Measurements from ENCODE around the gene LIFR.

The LIFR gene

DNA sequence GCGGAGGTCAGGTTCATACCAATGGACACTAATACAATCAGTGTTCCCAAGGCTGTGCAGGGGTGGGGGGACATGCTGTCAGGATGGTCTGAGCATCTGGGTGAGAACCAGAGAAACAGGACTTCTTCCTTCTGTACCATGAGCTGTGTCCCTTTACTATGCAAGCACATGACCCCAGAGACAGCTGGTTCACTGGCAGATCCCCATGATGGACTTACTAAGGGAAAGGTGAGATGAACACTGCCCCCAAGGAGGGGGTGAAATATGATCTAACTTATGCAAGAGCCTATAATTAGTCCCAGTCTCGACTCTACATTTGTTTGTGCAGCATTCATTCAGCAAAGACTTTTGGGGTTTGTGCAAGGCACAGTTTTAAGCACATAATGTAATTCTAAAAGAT, 91.4 kb downstream of the LIFR start:
- DNase-seq (ENCODE audit: low spot score) = no peak

DNA sequence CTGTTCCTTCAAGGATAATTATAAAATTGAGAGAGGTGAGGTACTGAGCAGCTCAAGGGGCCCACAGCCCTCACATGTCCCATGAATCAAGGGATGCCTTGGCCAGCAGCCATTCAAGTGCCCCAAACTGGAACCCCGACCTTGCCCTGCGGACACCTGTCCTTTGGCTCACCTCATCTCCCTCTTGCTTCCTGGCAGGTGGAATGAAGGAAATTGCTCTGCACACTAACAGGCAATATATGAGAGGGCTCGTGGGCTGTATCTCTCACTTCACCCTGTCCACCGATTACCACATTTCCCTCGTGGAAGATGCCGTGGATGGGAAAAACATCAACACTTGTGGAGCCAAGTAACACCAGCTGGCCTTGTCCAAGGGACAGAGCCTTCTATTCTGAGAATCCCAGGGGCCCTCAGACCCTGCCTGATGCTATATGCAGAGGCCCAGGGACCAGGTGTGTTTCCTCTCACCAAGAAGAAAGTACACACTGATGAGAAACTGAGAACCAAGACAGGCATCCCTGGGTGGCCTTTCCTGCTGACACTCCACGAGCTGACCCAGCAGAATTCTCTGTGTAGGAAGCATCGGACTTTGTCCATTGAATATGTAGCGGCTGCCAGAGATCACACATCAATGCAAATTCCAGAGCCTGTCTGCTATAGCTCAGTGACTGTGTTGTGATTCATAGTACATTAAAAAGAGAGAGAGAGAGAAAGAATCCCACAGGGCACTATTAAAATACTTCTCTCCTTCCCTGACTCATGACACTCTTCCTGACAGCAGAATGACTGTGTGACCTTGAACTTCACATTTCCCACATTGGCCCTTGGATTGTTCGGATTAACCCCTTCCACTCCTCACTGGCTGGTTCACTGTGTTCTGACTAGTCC, 92.6 kb downstream of the LIFR start:
- no peak for DNase-seq (ENCODE audit: low spot score)

DNA sequence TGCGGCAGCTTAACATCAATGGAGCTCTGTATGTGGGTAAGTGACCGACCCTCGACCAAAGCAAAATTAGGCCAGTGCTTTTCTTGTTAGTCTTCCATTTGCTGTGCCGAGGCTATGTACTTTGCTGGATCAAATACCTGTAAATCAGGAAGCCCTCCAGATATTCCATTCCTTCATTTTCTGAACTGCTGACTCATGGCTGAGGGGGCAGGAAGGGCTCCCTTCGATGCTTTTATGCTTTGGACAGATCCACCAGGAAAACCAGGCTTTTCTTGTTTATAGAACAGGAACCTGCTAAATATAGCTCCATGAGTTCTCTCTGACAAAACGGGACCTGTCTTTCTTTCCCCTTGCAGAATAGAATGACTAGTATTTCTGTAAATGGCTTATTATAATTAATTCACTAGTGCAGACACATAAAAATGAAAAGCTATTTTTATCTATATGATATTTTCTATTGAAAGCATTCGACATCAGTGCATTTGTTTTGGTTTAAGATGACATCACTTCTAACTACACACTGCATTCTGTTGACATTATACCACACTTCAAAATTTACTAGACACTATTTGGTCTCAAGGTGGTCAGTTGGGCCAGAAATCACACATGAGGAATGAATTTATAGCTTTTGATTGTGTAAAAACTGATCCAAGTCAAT, 93.3 kb downstream of the LIFR start:
- DNase-seq (ENCODE audit: low spot score) = no peak

DNA sequence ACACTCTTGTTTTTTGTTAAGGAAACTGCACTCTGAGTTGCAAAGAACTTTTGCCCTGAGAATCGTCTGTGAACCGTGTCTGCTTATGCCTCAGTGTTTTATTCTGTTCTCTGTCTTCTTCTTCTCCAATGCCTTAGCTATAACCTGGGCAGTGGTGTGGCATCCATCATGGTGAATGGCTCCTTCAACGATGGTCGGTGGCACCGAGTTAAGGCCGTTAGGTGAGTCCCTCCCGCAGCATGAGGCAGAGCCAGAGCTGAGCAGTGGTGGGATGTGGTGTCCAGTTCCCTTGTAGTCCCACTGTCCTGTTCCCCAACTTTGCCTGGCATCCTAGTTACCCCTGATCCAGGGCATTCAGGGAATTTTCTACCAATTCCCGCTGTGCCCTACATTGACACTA, 98.3 kb downstream of the LIFR start:
- no peak for DNase-seq (ENCODE audit: low spot score)

DNA sequence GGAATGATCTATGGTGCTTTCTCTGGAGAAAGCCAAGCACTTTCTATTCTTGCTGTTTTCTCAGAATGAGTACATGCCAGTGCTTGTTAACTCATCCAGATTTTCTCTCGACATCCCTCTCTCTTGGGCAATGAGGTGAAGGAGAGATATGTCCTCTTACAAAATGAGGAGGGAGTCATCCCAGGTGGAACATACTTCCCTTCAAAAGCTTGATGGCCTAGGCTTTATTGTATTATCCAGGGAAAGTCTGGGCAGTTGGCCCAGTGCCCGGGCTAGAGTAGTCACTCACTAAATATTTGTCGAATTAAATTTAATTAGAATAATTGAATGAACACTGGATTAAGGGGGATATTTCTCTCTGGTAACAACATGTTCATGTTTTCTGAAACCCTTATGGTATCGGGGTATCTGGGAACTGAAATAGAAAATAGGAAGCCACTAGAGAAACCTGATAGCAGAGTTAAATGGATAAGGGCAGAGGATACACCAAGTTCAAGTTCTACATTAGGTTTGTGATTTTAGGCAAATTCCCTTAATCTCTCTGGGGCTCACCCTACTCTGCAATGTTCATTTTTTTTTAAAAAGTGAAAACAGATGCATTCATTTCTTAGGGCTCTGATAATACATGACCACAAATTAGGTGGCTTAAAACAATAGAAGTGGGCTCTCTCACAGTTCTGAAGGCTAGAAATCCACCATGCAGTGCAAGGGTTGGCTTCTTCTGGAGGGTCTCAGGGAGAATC, 99.6 kb downstream of the LIFR start:
- DNase-seq (ENCODE audit: low spot score) = no peak

DNA sequence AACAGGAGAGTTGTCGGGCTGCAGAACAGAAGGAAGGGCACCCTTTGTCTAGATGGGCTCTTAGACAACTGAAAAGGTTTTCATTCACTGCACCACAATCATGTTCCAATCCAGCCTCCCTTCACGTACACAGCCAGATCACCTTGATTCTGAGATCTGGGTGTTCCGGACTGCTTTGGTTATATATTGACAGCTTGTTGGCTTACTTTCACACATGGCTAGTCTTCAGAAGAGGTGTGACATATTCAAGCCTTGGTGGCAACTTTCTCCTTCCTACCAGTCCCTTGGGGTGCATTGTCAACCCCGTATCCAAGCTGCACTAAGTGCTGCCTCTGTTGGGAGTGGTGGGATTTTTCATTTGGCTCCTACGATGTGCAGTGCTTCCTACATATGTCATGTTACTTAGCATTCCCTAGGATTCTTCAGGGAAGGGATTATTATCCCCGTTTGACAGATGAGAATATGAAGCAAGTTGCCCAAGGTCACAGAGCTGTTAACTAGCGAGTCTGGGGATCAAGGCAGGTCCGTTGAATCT, 100.6 kb downstream of the LIFR start:
- no peak for DNase-seq (ENCODE audit: low spot score)

DNA sequence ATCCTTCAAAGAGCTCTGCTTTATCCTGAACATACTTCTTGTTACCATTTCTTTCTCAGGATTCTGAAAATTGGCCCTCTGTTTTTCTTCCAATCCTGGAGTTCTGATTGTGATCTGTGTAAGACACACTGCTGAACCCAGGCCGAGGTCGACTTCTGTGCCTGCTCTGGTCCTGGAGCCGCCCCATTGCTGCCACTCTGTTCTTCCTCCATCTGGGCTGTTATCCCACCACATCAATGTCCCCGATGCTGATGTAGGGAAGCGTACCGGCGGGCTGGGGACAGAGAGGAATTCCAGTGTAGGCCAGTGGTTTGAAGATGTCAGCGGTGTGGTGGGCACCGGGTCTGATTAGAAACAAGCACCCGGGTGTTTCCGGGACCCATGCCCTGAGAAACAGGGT, 102.5 kb downstream of the LIFR start:
- DNase-seq (ENCODE audit: low spot score) = no peak

DNA sequence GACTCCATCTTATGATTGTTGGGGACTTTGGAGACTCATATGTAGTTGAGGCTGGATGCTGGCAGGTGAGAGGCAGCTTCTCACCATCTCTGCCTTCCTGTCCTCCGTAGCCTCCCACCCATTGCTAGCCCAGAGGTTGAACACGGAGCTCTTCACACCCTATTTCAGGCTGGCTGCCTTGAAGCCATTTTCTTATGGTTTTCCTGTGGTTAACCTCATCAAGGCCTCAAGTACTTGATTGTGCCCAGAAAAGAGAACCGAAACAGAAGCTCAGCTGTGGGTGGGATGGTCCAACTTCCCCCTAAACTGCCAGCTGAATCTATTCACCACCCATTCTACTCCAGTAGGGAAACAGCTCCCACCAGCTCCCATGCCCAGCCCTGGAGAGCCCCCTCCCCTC, 102.9 kb downstream of the LIFR start:
- peak; percentile 74 for DNase-seq (ENCODE audit: low spot score)

DNA sequence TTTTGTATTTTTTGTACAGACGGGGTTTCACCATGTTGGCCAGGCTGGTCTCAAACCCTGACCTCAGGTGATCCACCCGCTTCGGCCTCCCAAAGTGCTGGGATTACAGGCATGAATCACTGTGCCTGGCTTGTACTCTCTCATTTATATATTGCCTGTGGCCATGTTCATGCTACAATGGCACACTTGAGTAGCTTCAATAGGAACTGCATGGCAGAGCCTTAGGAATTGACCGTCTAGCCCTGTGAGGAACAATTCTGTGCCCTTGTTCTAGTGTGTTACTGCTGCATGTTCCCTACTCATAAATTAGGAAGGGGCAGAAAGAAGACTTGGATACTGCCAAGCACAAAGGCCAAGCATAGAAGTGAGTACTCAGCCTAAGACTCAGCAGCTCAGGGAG, 104.2 kb downstream of the LIFR start:
- no peak for DNase-seq (ENCODE audit: low spot score)

DNA sequence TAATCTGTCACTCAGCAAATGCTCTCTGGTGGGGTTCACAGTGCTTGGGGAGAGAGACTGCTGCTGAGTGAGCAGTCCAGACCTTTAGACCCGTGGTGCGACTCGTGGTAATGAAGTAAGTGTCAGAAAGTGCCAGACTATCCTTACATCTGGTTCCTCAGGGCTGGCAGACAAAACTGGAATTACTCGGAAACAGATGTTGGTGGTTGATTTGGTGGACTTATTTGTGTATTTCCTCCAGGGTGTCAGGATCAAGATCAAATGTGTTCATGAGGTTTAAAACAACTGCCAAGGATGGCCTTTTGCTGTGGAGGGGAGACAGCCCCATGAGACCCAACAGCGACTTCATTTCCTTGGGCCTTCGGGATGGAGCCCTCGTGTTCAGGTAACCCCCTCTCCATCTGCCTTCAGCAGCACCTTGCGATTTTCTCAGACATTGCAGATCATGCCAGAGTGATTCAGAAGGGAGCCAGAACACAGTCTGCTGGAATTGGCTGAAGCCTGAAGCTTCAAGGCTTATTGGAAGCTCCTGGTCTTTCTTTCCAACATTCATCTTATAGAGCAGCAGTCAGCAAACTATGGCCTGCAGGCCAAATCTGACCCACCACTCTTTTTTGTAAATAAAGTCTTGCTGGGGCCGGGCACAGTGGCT, 105.2 kb downstream of the LIFR start:
- DNase-seq (ENCODE audit: low spot score) = no peak

DNA sequence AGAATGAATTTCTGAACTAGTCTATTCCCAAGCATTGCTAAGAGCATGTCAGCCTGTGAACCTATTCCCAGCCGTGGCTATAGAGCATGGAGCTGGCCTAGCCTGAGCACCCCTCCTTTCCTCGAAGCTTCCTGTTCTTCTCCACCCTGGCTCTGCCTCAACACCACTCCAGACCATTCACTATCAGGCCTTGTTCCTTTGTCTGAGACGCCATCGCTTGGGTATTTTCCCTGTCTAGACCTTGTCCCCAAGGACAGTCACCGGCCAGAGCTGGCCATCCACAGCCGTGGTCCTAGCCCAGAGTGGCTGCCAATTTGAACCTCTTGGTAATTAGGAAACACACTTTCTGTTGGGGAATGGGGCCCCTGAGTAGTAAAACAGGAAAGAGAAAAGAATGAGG, 105.8 kb downstream of the LIFR start:
- DNase-seq (ENCODE audit: low spot score) = no peak

DNA sequence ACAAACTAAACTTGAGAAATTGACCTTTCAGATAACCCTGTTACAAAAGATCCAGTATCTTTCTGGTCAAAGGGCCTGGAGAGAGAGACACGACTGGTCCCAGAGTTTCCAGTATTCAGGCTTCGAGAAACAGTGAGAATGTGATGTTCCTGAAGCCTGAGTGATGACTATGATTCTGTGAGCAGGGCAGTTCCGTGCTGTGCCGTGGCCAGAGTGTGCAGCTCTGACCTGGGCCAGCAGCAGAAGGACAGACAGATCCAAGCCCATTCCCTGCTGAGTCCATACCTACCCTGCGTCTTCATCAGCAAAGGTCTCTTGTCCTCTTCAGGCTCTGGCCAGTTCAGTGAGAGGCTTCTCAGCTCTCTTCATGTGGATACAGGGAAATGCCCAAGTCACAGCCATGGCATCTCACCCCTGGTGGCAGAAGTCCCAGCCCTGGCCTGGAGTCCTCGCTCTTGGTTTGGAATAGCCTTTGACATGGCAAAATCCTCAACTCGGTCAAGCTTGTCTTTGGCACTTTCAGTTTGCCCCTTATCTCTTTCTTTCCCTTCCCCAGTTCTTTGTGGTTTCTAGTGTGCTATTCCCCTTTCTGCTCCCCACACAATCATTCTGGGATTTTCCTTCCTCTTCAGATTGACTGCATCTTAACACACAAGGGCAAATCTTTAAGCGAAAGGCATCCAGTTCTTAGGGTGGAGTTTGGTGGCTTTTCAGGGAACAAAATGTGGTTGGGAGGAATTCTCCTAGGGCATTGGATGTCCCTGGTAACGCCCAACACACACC, 107.7 kb downstream of the LIFR start:
- no peak for DNase-seq (ENCODE audit: low spot score)

DNA sequence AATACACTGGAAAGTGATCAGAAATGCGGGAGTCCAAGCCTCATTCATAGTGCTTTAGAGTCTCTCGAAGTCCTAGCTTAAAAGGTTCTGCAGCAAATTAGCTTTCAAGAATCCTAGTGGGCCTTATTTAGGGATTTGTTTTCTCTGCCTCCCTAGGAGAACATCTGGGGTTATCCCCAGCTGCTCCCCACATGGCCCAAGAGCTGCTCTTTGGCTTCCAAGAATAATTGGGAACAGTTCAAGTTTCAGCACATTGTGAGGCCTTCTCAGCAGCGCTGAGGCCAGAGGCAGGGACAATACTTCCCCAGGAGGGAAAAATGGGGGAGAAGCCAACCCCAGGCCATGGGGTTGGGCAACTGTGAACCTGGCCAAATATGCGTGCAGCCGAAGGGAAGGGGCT, 108.7 kb downstream of the LIFR start:
- no peak for DNase-seq (ENCODE audit: low spot score)

DNA sequence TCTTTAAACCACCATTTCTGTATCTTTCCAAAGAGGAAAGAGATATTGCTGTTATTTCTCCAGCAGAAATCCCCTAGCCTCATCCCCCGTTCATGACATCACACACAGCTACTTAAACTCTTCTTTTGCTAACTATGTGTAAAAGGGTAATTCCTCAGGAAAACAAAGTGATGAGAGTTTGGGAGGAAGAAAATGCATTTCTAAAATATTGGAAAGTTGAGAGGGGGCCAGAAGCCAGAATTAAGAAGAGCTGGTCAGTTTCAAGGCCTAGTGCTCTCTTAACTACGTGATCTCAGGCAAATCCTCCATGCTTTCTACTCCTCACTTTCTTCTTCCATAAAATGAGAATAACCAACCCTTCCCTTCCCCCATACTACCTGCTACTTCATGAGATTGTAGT, 109.4 kb downstream of the LIFR start:
- DNase-seq (ENCODE audit: low spot score) = no peak

DNA sequence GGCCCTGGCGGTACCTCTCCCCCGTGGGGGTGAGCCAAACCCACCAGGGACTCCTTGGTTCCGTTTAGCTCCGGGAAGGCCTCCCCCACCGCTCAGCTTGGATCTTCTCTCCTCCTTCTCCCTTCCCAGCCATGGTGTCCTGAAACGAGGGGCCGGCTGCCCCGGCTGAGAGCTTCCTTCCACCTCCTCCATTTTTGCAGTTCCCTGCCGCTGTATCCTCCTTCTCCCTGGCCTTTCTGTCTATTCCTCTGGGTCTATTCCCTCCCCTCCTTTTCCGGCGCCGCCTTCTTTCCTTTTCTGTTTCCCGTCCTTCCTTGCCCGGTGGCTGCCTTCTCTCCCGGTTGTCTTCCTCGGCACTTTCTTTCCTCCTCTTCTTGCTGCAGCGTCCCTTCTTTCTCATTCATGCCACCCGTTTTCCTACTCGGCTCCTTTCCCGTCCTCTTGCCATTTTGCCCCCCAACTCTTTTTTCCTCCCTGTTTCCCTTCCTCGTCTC, 110.4 kb downstream of the LIFR start:
- DNase-seq (ENCODE audit: low spot score) = no peak

DNA sequence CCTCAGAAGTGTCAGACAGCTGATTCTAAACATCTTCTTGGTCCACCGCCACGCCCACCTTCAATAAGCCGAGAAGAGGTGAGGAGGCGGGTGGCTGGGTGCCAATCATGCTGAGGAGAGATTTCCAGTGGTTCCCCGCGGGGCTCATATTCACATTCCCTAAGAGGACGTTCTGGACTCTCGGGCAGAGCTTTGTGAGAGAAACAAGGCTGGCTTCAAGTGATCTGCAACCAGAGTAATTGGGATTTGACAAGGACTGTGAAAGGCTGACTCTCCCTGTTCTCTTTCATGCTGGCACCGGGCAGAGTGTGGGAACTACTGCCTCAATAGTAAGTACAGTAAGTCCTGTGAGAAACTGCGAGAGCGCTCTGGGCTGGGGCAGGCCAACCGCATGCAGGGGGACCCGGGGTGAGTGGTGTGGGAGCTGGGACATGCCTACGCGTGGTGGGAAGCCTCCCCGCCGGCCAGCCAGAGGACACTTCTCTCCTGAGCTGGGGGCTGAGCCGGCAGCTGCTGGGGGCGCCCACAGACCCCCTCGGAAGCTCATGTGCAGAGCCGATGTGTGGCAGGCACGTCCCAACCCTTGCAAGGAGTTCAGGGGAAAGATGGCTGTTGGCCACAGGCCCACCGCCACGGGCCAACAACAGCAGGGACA, 110.9 kb downstream of the LIFR start:
- DNase-seq (ENCODE audit: low spot score) = no peak

DNA sequence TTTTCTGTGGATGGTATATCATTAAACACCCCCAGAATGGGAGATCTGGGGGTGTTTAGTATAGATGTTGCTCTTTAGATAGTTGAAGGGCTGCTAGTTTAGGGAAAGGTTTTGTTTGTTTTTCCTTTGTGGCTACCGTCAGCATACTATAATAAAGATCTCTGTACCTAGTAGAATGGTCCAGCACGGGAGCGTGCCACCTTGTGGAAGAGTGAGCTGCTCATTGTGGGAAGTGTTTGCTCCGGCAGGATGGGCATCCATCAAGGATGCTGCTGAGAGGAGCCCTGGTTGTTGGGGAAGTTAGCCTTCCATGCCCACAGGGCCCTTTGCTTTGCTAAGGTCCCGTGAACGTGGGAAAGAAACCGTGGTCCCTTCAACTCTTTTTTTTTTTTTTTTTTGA, 113.1 kb downstream of the LIFR start:
- DNase-seq (ENCODE audit: low spot score) = no peak

DNA sequence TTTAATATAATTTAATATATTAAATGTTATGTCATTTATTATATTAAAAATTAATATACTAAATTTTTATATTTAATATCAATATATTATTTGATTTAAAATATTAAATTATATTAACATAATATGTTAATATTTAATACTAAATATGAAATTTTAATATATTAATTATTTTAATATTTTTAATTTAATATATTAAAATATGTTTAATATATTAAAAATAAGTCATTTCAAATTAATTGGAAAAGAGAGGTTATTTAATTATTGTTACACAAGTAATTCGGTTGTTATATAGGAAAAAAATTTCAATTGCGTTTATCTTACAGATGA, 114.2 kb downstream of the LIFR start:
- DNase-seq (ENCODE audit: low spot score) = no peak

DNA sequence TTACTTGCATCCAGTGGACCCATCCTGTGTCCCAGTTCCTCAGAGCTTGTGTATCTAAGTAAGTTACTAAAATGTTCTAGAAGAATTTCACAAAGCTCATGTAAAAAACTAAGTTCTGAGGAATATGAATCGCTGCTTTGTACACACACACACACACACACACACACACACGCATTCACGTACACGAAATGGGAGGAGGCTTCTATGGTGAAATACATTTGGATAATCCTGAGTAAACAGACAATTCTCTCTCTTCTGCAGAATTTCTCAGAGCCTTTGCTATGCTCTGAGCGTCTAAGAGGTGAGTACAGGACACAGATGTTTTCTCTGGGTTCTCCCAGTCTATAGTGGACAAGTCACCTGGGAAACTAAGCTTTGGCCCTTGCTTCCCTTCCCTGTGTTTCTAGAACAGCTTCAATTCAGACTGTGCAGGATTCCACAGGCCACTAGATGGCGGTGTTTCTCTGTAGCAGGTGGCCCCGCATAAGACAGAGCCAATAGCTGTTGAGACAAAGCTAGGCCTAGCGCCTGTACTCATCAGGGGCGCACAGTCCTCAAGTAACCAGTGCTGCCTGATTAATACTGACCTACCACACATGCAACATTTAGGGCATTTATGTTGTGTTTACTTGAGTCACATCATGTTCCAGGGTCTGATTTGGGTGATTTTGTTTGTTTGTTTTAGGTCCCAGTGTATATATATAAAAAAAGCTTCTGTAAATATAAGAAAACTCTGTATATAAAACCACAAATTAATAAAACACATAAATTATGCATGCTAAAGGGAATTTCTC, 114.8 kb downstream of the LIFR start:
- peak; percentile 95 for DNase-seq (ENCODE audit: low spot score)

DNA sequence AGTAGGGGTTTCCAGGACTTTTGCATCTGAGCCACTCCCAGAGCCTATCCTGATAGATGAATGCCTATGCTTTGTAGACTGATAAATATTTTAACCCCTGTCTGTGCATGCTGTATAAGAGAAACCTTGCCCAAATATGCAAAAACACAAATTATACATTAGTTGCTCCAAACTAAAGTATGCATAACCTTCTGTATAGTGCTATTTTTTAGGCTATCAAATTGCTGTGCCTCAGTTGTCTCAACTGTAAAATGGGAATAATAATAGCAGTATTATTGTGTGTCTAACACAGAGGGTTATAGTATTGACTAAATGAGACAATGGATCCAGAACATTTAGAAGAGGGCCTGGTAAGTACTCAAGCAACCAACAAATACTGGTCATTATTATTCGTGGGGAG, 117.7 kb downstream of the LIFR start:
- no peak for DNase-seq (ENCODE audit: low spot score)

All from pons (tissue), 1 donor.